Measurements from ENCODE around the gene COL4A1.
"Not testable (repeated sequence)": the region's sequence is repeated elsewhere in the genome, so short reads cannot be mapped to it uniquely, and the experiment has no call there.

COL4A1 gene

GRCh38 chr13:110131424-110131823 is 175.5 kb downstream of the COL4A1 start:
- DNase-seq (ENCODE audit: low read depth): no peak

- no peak for DNase-seq (ENCODE audit: low read depth)
Measured at GRCh38 chr13:110130431-110130830, 176.5 kb downstream of the COL4A1 start.

- DNase-seq (ENCODE audit: low read depth): no peak
Measured at GRCh38 chr13:110129539-110130186, 177.3 kb downstream of the COL4A1 start.

- no peak for DNase-seq (ENCODE audit: low read depth)
Measured at GRCh38 chr13:110129076-110129475, 177.9 kb downstream of the COL4A1 start.

- DNase-seq (ENCODE audit: low read depth): no peak
Measured at GRCh38 chr13:110128546-110128945, 178.4 kb downstream of the COL4A1 start.

- no peak for DNase-seq (ENCODE audit: low read depth)
Measured at GRCh38 chr13:110127986-110128511, 178.9 kb downstream of the COL4A1 start.

GRCh38 chr13:110126391-110126961 is 180.5 kb downstream of the COL4A1 start:
- peak; percentile 76 for DNase-seq (ENCODE audit: low read depth)

- no peak for DNase-seq (ENCODE audit: low read depth)
Measured at GRCh38 chr13:110125613-110126272, 181.2 kb downstream of the COL4A1 start.

GRCh38 chr13:110125157-110125556 is 181.8 kb downstream of the COL4A1 start:
- no peak for DNase-seq (ENCODE audit: low read depth)

GRCh38 chr13:110124201-110124940 is 182.6 kb downstream of the COL4A1 start:
- no peak for DNase-seq (ENCODE audit: low read depth)

GRCh38 chr13:110123041-110123809 is 183.7 kb downstream of the COL4A1 start:
- DNase-seq (ENCODE audit: low read depth): no peak

GRCh38 chr13:110121422-110122083 is 185.4 kb downstream of the COL4A1 start:
- no peak for DNase-seq (ENCODE audit: low read depth)

- no peak for DNase-seq (ENCODE audit: low read depth)
Measured at GRCh38 chr13:110119935-110120905, 186.7 kb downstream of the COL4A1 start.

- DNase-seq (ENCODE audit: low read depth): no peak
Measured at GRCh38 chr13:110118106-110118505, 188.9 kb downstream of the COL4A1 start.

GRCh38 chr13:110116072-110116487 is 190.9 kb downstream of the COL4A1 start:
- peak; percentile 54 for DNase-seq (ENCODE audit: low read depth)

- DNase-seq (ENCODE audit: low read depth): no peak
Measured at GRCh38 chr13:110115591-110115990, 191.4 kb downstream of the COL4A1 start.

- DNase-seq (ENCODE audit: low read depth): no peak
Measured at GRCh38 chr13:110114316-110114715, 192.6 kb downstream of the COL4A1 start.

GRCh38 chr13:110113284-110113764 is 193.6 kb downstream of the COL4A1 start:
- DNase-seq (ENCODE audit: low read depth): no peak

GRCh38 chr13:110112379-110112778 is 194.6 kb downstream of the COL4A1 start:
- not testable (repeated sequence) for DNase-seq (ENCODE audit: low read depth)

GRCh38 chr13:110110783-110111182 is 196.2 kb downstream of the COL4A1 start:
- no peak for DNase-seq (ENCODE audit: low read depth)
